ENCODE results near the gene PCDHB12.

Gene PCDHB12

DNA sequence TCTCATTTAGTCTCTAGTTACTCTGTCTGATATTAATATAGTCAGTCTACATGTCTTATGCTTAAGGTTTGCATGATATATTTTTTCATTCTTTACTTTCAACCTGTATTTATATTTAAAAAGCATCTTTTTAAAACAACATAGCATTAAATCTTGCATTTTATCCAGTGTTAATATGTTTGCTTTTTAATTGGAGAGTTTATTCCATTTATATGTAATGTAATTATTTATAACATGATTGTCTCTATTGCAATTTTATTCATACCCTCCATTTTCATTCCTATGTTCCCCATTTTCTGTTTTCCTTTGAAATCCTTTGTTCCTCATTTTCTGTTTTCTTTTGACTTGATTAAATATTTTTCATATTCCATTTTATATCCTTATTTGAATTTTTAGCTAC, 49.9 kb downstream of the PCDHB12 start:
- ChIA-PET CTCF (interaction anchor here (0.6 kb wide), 1 partner anchor 9 kb away, joined by 3 read pairs; no protein-coding TSS in a partner anchor), POLR2A (no interaction called here)
- Histone ChIP-seq H3K4me3 (ENCODE audit: low read depth, low read length) (no peak overlapping the region), H3K4me1 (ENCODE audit: control insufficient read depth, insufficient read depth, low read length) (no peaks in the 10 kb centered on the region), H3K9me3 (ENCODE audit: control insufficient read depth, insufficient read depth, low read depth, low read length) (no peaks in the 10 kb centered on the region; the same call in 1 of the 2 replicates), H3K36me3 (ENCODE audit: control insufficient read depth in 2 of 2, insufficient read depth in 1 of 2, low read length in 2 of 2) (no peaks in the 10 kb centered on the region), H3K27ac (ENCODE audit: extremely low read depth, low read depth, low read length) (no peak overlapping the region)
- TF ChIP-seq, protein P1, sequence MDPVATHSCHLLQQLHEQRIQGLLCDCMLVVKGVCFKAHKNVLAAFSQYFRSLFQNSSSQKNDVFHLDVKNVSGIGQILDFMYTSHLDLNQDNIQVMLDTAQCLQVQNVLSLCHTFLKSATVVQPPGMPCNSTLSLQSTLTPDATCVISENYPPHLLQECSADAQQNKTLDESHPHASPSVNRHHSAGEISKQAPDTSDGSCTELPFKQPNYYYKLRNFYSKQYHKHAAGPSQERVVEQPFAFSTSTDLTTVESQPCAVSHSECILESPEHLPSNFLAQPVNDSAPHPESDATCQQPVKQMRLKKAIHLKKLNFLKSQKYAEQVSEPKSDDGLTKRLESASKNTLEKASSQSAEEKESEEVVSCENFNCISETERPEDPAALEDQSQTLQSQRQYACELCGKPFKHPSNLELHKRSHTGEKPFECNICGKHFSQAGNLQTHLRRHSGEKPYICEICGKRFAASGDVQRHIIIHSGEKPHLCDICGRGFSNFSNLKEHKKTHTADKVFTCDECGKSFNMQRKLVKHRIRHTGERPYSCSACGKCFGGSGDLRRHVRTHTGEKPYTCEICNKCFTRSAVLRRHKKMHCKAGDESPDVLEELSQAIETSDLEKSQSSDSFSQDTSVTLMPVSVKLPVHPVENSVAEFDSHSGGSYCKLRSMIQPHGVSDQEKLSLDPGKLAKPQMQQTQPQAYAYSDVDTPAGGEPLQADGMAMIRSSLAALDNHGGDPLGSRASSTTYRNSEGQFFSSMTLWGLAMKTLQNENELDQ (tag by site-specific recombination; IDR thresholded peaks at IDR 0.05; ENCODE audit: low read depth), result no peak
- TF ChIP-seq ZNF488 (tag by site-specific recombination; IDR thresholded peaks at IDR 0.05) (no peak), ZNF449 (tag by site-specific recombination; IDR thresholded peaks at IDR 0.05) (no peak), ZNF558 (tag by site-specific recombination; IDR thresholded peaks at IDR 0.05) (no peak), KLF7 (tag by site-specific recombination; IDR thresholded peaks at IDR 0.05; ENCODE audit: borderline replicate concordance) (no peak), ZNF768 (tag by site-specific recombination; IDR thresholded peaks at IDR 0.05) (no peak), HOXA7 (CRISPR knock-in tag; IDR thresholded peaks at IDR 0.05; ENCODE audit: borderline replicate concordance) (no peak), BCL11B (tag by site-specific recombination; IDR thresholded peaks at IDR 0.05; ENCODE audit: low read depth) (no peak), ZNF776 (tag by site-specific recombination; IDR thresholded peaks at IDR 0.05; ENCODE audit: borderline replicate concordance) (no peak), ZNF433 (tag by site-specific recombination; IDR thresholded peaks at IDR 0.05; ENCODE audit: low read depth) (no peak), ZBTB21 (tag by site-specific recombination; IDR thresholded peaks at IDR 0.05) (no peak)
- TF ChIP-seq, protein P2, sequence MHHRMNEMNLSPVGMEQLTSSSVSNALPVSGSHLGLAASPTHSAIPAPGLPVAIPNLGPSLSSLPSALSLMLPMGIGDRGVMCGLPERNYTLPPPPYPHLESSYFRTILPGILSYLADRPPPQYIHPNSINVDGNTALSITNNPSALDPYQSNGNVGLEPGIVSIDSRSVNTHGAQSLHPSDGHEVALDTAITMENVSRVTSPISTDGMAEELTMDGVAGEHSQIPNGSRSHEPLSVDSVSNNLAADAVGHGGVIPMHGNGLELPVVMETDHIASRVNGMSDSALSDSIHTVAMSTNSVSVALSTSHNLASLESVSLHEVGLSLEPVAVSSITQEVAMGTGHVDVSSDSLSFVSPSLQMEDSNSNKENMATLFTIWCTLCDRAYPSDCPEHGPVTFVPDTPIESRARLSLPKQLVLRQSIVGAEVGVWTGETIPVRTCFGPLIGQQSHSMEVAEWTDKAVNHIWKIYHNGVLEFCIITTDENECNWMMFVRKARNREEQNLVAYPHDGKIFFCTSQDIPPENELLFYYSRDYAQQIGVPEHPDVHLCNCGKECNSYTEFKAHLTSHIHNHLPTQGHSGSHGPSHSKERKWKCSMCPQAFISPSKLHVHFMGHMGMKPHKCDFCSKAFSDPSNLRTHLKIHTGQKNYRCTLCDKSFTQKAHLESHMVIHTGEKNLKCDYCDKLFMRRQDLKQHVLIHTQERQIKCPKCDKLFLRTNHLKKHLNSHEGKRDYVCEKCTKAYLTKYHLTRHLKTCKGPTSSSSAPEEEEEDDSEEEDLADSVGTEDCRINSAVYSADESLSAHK (tag by site-specific recombination; IDR thresholded peaks at IDR 0.05), result no peak
- TF ChIP-seq, protein P3, sequence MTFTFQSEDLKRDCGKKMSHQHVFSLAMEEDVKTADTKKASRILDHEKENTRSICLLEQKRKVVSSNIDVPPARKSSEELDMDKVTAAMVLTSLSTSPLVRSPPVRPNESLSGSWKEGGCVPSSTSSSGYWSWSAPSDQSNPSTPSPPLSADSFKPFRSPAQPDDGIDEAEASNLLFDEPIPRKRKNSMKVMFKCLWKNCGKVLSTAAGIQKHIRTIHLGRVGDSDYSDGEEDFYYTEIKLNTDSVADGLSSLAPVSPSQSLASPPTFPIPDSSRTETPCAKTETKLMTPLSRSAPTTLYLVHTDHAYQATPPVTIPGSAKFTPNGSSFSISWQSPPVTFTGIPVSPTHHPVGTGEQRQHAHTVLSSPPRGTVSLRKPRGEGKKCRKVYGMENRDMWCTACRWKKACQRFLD (tag by site-specific recombination; IDR thresholded peaks at IDR 0.05), result no peak
- TF ChIP-seq, protein P4, sequence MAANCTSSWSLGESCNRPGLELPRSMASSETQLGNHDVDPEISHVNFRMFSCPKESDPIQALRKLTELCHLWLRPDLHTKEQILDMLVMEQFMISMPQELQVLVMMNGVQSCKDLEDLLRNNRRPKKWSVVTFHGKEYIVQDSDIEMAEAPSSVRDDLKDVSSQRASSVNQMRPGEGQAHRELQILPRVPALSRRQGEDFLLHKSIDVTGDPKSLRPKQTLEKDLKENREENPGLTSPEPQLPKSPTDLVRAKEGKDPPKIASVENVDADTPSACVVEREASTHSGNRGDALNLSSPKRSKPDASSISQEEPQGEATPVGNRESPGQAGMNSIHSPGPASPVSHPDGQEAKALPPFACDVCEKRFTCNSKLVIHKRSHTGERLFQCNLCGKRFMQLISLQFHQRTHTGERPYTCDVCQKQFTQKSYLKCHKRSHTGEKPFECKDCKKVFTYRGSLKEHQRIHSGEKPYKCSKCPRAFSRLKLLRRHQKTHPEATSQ (tag by site-specific recombination; IDR thresholded peaks at IDR 0.05), result no peak

GRCh38 chr5:141258948-141259347, 50.4 kb downstream of the PCDHB12 start:
- ChIA-PET POLR2A (no interaction called here), CTCF (no interaction called here)
- Histone ChIP-seq H3K4me3 (ENCODE audit: low read depth, low read length) (no peak overlapping the region), H3K36me3 (ENCODE audit: control insufficient read depth in 2 of 2, insufficient read depth in 1 of 2, low read length in 2 of 2) (no peaks in the 10 kb centered on the region), H3K27ac (ENCODE audit: extremely low read depth, low read depth, low read length) (no peak overlapping the region), H3K4me1 (ENCODE audit: control insufficient read depth, insufficient read depth, low read length) (no peaks in the 10 kb centered on the region), H3K9me3 (ENCODE audit: control insufficient read depth, insufficient read depth, low read depth, low read length) (no peaks in the 10 kb centered on the region; the same call in 1 of the 2 replicates)
- TF ChIP-seq SETDB1 (IDR thresholded peaks at IDR 0.05; ENCODE audit: insufficient read length, low read length), result peak; percentile 61
- no peak for TF ChIP-seq KLF16 (tag by site-specific recombination; IDR thresholded peaks at IDR 0.05)
- TF ChIP-seq ZBTB6 (tag by site-specific recombination; IDR thresholded peaks at IDR 0.05), result no peak
- TF ChIP-seq PBX3 (CRISPR knock-in tag; IDR thresholded peaks at IDR 0.05), result no peak
- TF ChIP-seq ZNF274 (IDR thresholded peaks at IDR 0.05; ENCODE audit: low read length), result peak; percentile 85
- TF ChIP-seq ZNF274 (tag by site-specific recombination; IDR thresholded peaks at IDR 0.05; ENCODE audit: borderline replicate concordance), result peak; percentile 76; the same call in 1 of the 2 replicates
- TF ChIP-seq ZNF76 (tag by site-specific recombination; IDR thresholded peaks at IDR 0.05; ENCODE audit: borderline replicate concordance, low read depth), result no peak
